GM04504 (cell line): ENCODE results near the gene SUFU.

Source experiments
- DNase-seq: peaks from one replicate; pipeline ENCODE4 v3.0.0-alpha.2; 2012; ENCODE audit warnings: low read depth

SUFU gene

GRCh38 chr10:102673819-102674511, 170.2 kb downstream of the SUFU start:
- no peak for DNase-seq

DNA sequence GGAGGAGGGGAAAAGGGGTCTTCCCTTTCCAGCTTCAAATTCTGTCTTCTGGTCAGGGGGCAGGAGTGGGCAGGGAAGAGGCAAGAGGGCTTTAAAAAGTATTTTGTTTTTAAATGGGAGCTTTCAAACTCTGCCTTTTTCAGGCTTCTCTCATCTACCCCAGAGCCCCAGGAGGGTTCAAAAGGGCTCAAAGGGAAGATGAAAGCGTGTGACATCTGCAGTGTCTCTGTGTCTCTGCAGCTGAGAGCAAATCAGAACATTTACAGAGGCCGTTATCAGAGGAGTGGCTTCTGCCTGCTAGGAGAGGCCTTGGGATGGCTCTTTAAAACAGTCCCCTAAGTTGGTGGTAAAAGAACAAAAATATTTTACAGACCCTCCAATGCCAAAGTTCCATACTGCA, 170.8 kb downstream of the SUFU start:
- no peak for DNase-seq

DNA sequence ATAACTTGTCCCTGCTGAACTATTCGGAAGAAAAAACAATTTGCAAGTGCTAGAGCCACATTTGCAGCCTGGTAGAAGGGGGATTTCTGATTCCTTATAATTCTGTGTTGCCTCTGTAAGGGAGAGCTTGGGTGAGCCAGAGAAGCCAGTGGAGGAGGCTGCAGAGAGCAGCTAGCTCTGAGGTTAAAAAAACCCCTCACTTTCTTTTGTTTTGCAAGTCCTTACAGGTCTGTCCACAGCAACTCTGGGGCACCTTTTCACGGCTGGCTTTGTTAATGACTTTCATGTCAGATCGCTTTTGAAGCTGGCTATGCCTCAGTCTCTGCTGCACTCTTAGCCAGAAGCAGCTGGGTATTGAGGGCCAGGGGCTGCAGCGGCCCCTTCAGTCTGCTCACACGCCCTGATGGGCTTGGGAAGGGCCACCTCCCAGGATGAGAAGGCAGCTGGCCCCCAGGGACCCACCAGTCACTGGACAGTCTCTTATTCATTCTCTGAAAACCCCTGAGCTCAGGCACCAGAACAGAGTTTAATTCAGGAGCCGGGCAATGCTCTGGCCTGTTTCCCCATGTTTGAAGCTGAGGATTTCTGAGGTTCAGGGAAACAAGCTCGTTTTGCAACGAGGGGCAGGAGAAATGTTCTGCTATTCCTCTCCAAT, 171.4 kb downstream of the SUFU start:
- no peak for DNase-seq

- peak; percentile 85 for DNase-seq
Measured at GRCh38 chr10:102675666-102676533, 172.1 kb downstream of the SUFU start.

GRCh38 chr10:102676534-102677315, 173.0 kb downstream of the SUFU start:
- DNase-seq: no peak

DNA sequence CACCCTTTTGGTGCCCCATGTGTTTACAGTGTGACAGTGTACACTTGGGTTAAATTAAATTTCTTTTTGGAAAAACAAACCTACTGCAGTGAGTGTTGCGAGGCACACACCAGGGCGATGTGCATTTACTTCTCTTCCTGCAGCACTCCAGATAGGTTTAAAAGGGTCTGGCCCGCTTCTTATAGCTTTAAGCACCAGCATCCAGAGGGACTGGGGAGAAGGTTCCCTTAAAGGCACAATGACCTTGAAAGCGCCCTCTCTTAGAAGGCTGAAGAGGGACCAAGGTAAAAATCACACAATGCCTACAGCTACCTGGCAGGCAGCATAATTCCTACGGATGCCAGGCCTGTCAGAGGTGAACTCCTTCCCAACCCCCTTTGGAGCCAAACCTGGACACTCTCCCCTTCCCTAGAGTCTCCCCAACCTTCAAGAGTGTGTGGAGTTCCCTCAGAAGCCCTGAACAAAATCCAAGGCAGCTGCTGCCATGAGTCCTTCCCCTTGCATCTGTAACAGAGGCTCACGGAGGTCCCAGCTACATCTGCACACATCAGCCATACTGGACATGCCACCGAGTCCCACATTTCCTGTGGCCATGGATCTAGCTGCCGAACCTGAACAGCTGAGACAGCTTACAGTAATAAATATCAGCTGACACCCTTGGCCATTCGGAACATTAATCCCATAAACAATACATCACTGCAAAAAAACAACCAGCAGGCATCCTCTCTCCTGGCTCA, 173.7 kb downstream of the SUFU start:
- DNase-seq: no peak

GRCh38 chr10:102678068-102678400, 174.3 kb downstream of the SUFU start:
- DNase-seq: no peak

DNA sequence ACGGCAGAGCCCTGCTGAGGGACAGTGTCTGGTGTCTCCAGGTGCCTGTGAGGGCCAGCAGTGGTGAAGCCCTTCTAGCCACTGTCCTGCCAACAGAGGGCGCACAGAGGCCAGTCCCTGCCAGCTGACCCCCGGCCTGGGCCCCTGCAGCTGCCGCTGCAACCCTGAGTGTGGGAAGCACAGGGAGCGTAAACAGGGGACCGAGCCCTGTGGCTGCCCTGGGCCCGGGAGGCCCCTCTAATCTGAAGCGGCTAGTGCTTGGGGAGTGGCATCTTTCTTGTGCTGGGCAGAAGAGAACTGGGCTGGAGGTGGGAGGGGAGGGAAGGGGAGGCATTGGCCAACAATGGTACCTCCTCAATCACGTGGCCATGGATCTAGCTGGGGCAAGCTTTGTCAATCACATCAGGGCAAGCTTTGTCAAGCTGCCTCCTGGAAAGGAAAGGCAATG, 175.1 kb downstream of the SUFU start:
- DNase-seq: no peak

DNA sequence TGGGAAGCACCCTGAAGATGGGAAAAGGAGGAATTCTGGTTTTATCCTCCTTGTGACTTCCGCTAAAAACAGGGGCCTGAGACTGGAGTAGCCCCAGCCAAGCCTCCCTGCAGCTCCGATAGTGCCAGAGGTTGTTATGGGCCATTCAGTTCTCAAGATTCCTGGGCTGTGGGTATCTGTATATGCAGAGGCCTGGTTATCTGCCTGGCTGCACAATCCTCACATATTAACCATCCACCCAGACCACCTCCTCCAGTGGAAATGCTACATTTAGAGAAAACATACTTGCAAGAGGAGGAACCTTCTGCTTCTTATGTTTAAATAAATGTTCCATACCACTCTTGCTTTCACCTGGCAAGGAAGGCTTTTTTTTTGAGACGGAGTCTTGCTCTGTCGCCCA, 175.8 kb downstream of the SUFU start:
- no peak for DNase-seq

DNA sequence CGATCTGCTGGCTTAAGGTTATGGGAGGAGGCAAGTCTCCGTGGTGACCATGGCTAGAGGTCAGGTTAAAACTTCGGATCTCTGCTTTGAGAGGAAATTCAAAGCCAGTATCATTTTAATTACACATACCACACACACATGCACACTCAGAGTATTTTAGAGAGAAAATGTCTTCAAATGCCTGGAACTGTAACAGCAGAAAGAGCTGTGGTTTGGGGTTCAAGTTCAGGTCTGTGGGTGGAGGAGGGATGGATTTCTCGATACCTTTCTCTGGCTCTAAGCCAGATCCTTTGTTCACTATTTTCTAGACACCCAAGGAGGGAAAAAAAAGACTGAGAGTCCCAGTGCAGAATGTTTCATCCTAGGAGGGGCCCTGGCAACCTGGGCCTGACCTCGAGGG, 177.9 kb downstream of the SUFU start:
- no peak for DNase-seq

DNA sequence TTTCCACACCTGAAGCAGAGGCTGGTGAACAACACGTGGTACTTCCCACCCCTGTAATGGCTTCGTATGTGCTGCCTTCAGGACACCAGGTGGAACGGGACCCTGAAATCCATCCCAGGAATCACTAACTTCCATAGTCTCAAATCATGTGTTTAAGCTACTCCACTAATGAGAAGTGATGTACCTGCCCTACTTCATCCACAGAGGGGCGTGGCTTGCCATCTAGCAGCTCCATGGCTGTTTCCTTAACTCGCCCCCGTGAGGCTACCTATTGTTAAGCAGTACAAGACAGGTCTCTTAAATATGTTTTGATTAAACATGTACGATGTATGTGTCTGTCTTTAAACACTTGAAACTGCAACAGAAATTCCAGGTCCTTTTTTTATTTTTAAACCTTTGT, 178.6 kb downstream of the SUFU start:
- DNase-seq: no peak

DNA sequence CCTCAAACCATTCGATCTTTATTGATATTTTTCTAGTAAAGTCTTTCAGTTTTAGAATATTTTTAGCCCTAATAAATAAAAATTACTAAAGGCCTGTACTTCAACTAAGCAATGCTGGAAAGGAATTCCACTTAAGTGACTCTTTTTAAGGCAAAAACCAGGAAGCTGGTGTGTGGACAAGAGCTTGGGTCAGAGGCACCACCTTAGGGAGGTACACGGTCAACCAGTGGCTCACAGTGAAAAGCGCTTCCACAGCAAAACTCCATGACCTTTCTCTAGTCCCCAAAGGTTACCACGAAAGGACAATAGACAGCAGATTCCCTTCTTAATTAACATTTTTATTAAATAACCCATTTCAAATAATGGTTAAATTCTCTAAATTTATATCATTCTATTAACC, 179.2 kb downstream of the SUFU start:
- DNase-seq: no peak
